DND-41 (cell line): ENCODE results near the gene CLDN24.

ENCODE experiments used
- ATAC-seq: fragments of 200-7000 bp; cut with Tn5 transposase; 3 replicates; pipeline ENCODE4 v1.9.1; 2021; ENCODE audit warnings: low read depth; ENCODE audit not compliant: insufficient read depth
- DNase-seq: peaks from one replicate; pipeline ENCODE4 v3.0.0-alpha.2; 2020
- H2AFZ ChIP-seq: 2 replicates; pipeline ENCODE4 v1.6.0; 2012; ENCODE audit warnings: low read depth, low read length
- H3K27ac ChIP-seq: 2 replicates; pipeline ENCODE4 v1.5.1; 2012; ENCODE audit warnings: low read length, inconsistent platforms
- H3K27me3 ChIP-seq: fragments of 200-600 bp; sonication (generic); 2 replicates; pipeline ENCODE4 v1.6.0; 2012; ENCODE audit warnings: low read length, mild to moderate bottlenecking, inconsistent platforms; ENCODE audit not compliant: insufficient read depth, poor library complexity
- H3K36me3 ChIP-seq: 2 replicates; pipeline ENCODE4 v1.5.1; 2012; ENCODE audit warnings: low read length, inconsistent platforms; ENCODE audit not compliant: insufficient read depth
- H3K4me1 ChIP-seq: 2 replicates; pipeline ENCODE4 v1.5.1; 2012; ENCODE audit warnings: mild to moderate bottlenecking, low read length; ENCODE audit not compliant: insufficient read depth
- H3K4me2 ChIP-seq: 2 replicates; pipeline ENCODE4 v1.6.0; 2012; ENCODE audit warnings: mild to moderate bottlenecking, moderate library complexity, low read length, inconsistent platforms; ENCODE audit not compliant: insufficient read depth
- H3K4me3 ChIP-seq, 2 experiments: fragments of 200-600 bp in 1 of 2; shearing (Covaris generic) in 1 of 2; 2 replicates each; pipeline ENCODE4 v1.5.1; 2012 to 2016; ENCODE audit warnings: inconsistent platforms in 2 of 2, low read length in 2 of 2, mild to moderate bottlenecking in 2 of 2, low read depth in 1 of 2, moderate library complexity in 1 of 2
- H3K79me2 ChIP-seq: 2 replicates; pipeline ENCODE4 v1.6.0; 2012; ENCODE audit warnings: low read length, inconsistent platforms; ENCODE audit not compliant: insufficient read depth
- H3K9ac ChIP-seq: 2 replicates; pipeline ENCODE4 v1.6.0; 2012; ENCODE audit warnings: low read depth, mild to moderate bottlenecking, inconsistent platforms, low read length, moderate library complexity
- H3K9me3 ChIP-seq: 2 replicates; pipeline ENCODE4 v1.5.1; 2012; ENCODE audit warnings: low read length, moderate library complexity, mild to moderate bottlenecking, inconsistent platforms; ENCODE audit not compliant: insufficient read depth, severe bottlenecking
- H4K20me1 ChIP-seq: 2 replicates; pipeline ENCODE4 v1.6.0; 2012; ENCODE audit warnings: low read length; ENCODE audit not compliant: insufficient read depth
- CTCF ChIP-seq: IDR thresholded peaks from 2 replicates; pipeline ENCODE4 v1.5.1; 2012; ENCODE audit warnings: borderline replicate concordance, low read length, moderate library complexity, mild to moderate bottlenecking; ENCODE audit not compliant: poor library complexity, severe bottlenecking; ENCODE audit errors: extremely low read depth
- EZH2 ChIP-seq: IDR thresholded peaks from 3 replicates; pipeline ENCODE4 v1.6.1; 2012; ENCODE audit warnings: borderline replicate concordance, low read depth, mild to moderate bottlenecking, moderate library complexity, low read length, inconsistent platforms; ENCODE audit not compliant: severe bottlenecking

The CLDN24 gene

GRCh38 chr4:183320211-183321059 lies 1.8 kb downstream of the CLDN24 start, which contains the start of gene CLDN22:
Gene CLDN22, minus strand, starts transcription at chr4:183320276. Its CDS starts 58 bp downstream, at chr4:183320218.
- TF ChIP-seq CTCF, result no peak
- no peak for TF ChIP-seq EZH2
- Histone ChIP-seq H3K27ac (no peak within 1 kb of the TSS), H4K20me1 (no peaks in the 10 kb centered on the region), H3K4me3 (no peak within 1 kb of the TSS), H3K4me2 (no peak within 1 kb of the TSS), H2AFZ (no peak within 1 kb of the TSS), H3K27me3 (peaks cover 3% of the 10 kb centered on the region), H3K79me2 (no peaks in the 10 kb centered on the region), H3K9me3 (no peaks in the 10 kb centered on the region), H3K4me1 (no peaks in the 10 kb centered on the region), H3K36me3 (no peaks in the 10 kb centered on the region), H3K9ac (no peak within 1 kb of the TSS)
- ATAC-seq, result no peak
- DNase-seq, result no peak

- Histone ChIP-seq H3K9me3 (no peaks in the 10 kb centered on the region), H3K9ac (no peak overlapping the region), H3K36me3 (no peaks in the 10 kb centered on the region), H2AFZ (no peak overlapping the region), H4K20me1 (no peaks in the 10 kb centered on the region), H3K4me3 (no peak overlapping the region), H3K4me1 (no peaks in the 10 kb centered on the region), H3K4me2 (no peak overlapping the region), H3K27me3 (peaks cover 3% of the 10 kb centered on the region), H3K27ac (no peak overlapping the region), H3K79me2 (no peaks in the 10 kb centered on the region)
- DNase-seq (no peak), ATAC-seq (no peak)
- no peak for TF ChIP-seq CTCF
- no peak for TF ChIP-seq EZH2
These were observed 3.6 kb downstream of the CLDN24 start for GRCh38 chr4:183318656-183319055.

GRCh38 chr4:183314806-183315205 lies 7.4 kb downstream of the CLDN24 start:
- H3K9ac ChIP-seq, result no peak overlapping the region
- H3K4me2 ChIP-seq, result no peak overlapping the region
- no peaks in the 10 kb centered on the region for H4K20me1 ChIP-seq
- H3K9me3 ChIP-seq, result no peaks in the 10 kb centered on the region
- H3K4me3 ChIP-seq, result no peak overlapping the region
- DNase-seq, result no peak
- TF ChIP-seq CTCF, result no peak
- no peak for TF ChIP-seq EZH2
- H2AFZ ChIP-seq, result no peak overlapping the region
- H3K27ac ChIP-seq, result no peak overlapping the region
- no peaks in the 10 kb centered on the region for H3K4me1 ChIP-seq
- H3K27me3 ChIP-seq, result peaks cover 3% of the 10 kb centered on the region
- H3K79me2 ChIP-seq, result no peaks in the 10 kb centered on the region
- no peaks in the 10 kb centered on the region for H3K36me3 ChIP-seq
- ATAC-seq, result no peak
